NCI-H2227 (cell line): ENCODE measurements around the gene MYO16.

Source experiments
- DNase-seq: peaks from one replicate; lab custom pipeline; 2025; ENCODE audit not compliant: unreplicated experiment; lab: John Stamatoyannopoulos, UW

The MYO16 gene

DNA sequence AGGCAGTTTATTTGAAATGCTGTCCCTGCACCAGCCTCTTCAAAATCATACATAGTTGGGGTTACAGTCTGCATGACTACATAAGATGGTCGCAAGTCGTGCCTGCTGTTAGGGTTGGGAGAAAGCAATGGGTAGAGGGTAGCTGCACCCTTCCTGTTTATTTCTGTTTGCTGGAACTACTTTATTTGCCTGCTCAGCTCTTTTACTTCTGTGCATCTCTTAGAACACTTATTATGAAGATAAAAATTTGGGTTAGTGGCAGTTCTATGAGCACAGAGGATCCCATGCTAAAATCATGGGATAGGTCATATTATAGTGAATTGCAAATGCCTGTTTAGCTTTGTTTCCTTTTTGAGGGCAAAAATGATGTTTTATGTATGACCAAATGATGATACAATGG lies 160.1 kb downstream of the MYO16 start:
- DNase-seq: no peak

DNA sequence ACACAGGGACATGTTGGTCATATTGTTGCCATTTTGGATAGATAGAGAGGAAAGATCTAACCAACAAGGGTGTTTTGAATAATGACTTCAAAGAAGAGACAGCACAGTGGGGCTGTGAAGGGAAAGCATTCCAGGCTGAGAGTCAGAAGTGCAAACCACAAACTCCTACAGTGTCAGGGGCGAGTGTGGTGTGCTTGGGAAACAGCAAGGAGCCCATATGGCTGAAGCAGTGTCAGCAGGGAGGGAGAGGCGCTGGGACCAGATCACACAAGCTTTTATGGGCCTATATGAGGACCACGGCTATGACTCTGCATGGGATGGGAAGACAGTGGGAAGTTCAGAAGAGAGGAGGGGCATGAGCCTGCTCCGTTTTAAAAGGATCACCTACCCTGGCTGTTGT lies 166.4 kb downstream of the MYO16 start:
- no peak for DNase-seq

DNA sequence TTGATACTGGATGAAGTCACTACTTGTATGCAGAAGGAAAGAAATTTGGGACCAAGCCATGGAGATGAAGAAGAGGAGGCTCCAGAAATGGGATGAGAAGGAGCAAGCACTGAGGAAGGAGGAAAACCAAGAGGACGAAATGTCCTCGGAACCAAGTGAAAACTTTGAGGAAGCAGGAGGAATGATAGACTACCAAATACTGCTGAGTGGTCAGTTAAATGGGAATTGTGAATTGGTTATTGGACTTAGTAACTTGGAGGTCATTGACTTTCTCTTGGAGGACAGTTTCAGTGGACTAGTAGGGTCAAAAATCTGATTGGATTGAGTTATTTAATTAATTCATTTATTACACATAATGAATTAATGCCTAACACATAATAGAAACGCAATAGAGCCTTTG lies 167.9 kb downstream of the MYO16 start:
- no peak for DNase-seq

DNA sequence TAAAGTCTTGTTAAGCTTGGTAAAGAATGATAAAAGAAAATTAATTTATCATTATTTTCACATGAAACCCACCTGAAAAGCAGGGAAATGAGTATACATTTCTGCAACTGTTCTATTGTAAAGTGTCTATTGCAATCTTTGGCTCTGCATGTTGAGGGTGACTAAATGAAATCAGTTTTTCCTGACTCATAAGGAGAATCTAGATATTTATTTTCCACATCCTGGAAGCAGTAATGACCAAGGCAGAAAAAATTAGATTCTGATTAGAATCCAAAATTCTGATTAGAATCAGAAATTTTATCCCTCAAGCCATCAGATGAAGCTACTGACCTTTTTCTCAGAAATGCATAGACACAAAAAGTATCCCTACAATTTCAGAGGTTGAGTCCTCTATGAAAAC lies 178.4 kb downstream of the MYO16 start:
- DNase-seq: no peak

DNA sequence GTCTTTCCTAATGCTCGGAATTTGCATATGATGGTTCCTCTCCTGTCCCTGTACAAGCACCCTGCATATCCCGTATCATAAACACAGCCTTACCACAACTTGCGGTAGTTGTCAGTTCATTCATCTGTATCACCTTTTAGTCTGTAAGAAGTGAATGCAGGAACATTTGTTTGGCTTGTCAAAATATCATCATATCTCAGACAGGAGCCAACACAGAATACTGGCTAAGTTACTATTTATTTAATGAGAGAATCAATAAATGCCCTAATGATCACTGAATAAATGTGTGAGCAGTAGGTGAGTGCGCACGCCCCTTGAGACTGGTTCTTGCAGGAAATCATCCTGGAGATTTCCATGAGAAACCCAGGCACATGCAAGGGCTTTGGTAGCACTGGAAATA lies 182.8 kb downstream of the MYO16 start:
- no peak for DNase-seq

DNA sequence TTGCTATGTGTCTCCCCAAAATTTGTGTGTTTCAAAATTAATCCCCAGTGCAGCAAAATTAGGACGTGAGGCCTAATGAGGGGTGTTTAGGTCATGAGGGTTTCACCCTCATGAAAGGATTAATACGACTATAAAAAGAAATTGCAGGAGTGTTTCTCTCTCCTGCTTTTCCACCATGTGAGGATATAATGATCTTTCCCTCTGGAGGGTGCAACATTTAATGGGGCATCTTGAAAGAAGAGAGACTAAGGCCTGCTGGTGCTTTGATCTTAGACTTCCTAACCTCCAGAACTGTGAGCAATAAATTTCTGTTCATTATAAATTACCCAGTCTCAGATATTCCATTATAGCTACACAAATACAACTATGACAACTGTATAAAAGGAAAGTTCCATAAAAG lies 183.2 kb downstream of the MYO16 start:
- no peak for DNase-seq

DNA sequence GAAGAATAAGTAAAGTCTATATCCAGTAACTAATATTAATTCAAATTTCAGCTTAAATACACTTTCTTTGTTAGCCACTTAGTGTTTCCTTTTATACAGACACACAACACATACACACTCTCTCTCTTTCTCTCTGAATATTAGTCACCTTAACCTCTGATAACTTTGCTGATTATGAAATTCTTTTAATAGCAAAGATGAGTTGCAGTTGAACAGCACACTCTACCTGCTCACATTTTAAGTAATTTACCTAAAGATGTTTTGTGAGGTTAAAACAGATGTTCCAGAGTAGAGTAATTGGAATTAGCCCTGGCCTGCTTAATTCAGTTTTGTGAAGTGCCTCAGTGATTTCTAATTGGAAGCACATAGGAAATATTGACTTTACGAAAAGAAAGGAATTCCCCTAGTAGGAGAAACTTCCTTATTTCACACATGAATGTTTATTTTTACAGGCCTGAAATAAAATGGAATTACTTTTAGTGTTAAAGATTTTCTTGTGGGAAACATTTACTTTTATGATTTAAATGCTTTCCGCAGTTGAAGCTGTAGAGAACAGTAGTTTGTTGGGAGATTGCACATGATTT lies 184.3 kb downstream of the MYO16 start:
- DNase-seq: no peak

DNA sequence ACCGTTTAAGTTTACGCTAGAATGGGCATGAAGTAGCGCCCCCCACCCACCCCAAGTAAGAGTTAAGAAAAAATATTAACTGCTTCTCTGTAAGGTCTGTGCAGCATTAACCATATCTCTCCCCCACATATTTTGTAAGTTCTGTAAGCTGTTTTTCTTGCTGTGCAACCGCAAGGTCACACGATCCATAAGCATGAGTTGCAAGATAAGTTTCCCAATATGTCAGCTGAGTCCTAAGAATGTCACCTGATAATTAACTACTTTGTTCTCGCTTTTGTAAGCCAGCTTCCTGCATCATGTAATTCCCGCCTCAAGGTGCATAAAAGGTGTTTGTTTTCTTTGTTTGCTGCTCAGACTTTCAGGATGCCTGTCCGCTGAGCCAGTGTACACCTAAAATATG lies 187.0 kb downstream of the MYO16 start:
- no peak for DNase-seq

DNA sequence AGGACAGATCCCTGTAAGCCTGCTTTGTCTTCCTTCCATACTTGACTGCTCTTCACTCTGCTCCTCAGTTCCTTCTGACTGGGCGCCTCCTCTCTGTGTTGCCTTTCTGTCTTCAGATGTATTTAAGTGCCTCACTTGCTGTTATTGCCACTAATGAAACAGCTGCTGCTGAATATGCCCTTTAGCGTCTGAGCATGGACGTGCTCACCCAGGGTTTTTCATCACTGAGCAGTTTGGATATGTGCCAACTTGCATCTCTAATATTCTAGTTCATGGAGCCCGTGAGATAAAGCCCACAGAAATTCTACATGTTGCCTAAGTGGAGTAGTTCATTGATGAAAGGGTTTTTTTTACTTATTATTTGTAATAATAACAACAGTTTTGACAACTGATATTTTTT lies 198.2 kb downstream of the MYO16 start:
- DNase-seq: no peak

DNA sequence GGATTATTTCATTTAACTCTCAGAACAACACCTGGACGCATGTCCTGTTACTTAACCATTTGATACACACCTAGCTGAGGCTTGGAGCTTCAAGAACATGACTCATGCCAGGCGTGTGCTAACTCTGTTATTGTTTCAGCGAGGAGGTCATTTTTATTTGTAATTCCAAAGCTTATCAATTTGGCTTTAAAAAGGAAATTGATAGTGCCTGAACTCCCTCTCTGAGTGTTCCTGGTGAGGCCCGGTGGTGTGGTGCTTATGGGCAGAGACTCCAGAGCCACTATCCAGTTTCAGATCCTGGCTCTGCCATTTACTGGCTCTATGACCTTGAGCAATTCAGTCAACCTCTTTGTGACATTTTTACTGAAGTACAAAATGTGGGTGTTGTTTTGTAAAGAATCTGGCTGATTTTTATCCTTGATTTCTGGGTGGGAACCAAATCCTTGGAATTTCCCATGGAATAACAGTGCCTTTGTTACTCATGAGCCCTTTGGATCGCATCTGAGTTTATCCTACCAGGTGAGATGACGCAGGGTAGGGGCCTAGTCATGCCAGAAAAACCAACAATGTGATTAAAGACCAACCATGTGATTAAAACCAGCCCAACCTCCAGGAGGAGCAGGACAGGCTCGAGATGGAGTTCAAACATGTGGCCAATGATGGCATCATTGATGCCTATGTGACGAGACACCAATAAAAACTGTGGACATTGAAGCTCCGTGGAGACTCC lies 198.8 kb downstream of the MYO16 start:
- DNase-seq: no peak

DNA sequence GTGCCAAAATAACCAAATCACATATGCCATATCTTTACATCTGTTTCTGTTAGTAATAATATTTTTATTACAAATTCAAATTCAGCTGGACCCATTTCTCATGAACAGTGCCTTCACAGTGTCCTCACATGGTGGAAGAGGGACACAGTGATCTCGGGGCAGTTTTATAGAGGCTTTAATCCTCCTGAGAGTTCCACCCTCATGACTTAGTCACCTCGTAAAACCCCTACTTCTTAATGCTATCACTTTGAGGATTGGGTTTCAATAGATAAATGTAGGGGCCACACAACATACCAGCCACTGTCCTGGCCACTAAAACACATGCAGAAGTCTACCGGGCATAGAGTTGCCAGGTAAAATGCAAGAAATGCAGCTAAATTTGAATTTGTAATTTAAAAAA lies 201.5 kb downstream of the MYO16 start:
- DNase-seq: no peak

DNA sequence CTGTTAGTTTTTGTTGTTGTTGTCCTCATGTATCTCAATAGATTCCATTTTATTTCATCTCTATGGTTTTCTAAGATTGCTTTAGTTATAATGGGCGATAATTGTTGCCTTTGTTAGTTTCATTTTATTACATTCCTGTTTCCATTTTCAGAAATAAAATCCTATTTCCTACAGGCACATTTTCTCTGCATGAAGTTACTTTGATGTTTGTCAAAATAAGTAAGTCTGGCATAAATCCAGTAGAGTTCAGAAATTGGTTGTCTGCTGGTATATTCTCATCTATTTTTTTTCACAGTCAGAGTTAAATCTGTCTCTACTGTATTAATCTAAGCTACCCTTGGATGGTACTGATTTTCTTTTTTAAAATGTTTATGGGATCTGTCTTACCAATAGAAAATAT lies 204.1 kb downstream of the MYO16 start:
- no peak for DNase-seq

DNA sequence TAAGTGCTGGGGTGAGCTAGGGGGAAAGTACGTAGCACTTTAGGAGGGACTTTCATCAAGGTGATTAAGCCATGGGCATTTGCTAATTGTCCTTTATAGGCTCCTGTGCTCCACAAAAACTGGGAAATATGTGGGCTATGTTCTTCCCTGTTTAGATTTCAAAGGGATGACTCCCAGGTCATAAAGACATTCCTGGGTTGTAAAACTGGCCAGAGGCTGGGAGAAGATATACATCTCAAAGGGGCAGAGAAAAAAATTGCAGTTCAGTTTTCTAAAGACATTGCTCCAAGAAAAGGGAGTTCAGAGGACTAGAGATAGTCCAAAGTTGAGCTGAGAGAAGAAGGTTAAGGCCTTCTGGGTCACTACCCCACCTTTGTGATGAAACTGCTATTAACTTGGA lies 204.8 kb downstream of the MYO16 start:
- DNase-seq: no peak

DNA sequence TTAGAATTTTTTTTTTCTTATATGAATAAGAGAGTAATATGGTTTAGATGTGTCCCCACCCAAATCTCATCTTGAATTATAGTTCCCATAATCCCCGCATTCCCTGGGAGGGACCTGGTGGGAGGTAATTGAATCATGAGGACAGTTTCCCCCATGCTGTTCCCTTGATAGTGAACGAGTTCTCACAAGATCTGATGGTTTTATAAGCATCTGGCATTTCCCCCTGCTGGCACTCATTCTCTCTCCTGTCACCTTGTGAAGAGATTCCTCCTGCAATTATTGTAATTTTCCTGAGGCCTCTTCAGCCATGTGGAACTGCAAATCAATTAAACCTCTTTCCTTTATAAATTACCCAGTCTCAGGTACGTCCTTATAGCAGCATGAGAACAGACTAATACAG lies 205.7 kb downstream of the MYO16 start:
- DNase-seq: no peak

DNA sequence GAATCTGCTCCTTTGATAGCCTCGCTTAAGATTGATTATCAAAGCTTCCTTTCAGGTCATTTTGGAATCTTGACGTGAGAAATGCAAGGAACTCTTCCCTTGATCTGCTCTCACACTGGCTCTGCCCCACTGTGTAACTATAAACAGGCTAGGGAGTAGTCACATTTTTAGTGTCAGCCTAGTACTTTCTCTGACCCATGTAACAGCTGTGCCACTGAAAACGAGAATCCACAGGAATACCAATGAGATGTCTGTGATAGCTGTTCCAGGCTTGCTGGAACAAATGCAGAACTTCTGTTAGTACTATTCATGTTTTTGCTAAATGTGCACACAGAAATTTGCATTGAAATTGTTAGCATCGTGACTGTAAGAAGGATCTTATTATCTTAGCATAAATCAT lies 221.3 kb downstream of the MYO16 start:
- DNase-seq: no peak

DNA sequence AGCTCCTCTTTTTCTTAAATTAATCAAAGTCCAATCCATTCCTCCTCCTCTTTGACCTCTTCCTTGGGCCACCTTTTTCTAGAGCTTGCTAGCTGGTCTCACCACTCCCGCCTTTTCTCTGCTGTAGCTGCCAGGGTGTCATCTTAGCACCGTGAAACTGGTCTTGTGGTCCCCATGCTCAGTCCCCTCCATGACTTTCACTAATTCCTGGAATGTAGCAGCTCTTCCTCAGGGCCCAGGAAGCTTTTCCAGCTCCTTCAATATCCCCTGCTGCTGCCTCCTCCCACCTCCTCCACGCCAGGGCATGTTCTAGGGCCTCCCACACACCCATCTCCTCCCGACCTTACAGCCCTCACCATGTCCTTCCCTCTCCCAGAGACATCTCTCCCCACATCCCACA lies 222.2 kb downstream of the MYO16 start:
- DNase-seq: no peak

DNA sequence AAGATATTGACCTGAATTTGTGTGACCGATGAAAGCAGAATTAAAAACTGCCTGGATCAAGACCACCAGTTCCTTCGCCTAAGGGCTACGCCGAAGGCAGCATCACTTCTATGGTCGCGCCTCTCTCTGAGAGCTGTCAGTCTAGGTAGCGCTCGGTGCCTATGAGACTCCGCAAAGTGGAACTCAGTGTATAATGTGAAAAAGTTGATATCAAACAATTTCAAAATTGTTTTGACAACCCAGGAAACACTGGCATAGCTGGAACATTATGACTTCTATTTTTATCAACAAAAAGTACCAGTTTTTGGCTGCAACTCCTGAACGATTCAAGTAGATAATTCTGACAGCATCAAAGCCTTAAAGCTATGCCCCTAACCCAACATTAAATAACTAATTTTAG lies 223.6 kb downstream of the MYO16 start:
- DNase-seq: no peak

DNA sequence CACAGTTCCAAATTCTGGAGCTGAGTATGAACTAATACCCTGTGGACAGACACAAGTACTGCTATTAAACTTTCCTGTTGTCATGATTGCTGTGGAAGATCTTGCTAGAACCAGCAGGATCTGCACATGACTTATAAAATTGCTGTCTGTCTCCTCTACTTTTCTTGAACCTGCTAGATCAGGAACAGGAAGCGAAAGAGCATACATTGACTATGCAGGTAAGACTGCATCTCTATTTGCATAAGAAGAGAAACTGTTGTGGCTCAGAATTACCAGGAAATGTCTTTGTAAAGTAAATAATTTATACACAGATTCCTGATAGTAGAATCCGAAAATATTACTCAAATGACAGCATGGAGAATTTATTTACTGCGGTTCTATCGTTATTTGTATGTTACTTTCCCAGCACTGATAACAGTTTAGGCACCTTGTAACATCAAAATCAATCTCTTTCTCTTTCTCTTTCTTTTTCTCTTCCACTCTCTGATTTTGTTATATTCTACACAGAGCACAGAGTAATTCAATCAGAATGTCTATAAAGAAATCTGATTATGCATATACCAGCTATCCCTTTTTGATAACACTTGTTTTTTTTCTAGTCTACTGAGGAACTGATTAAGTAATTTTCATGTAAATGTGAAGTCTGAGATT lies 226.5 kb downstream of the MYO16 start:
- no peak for DNase-seq

DNA sequence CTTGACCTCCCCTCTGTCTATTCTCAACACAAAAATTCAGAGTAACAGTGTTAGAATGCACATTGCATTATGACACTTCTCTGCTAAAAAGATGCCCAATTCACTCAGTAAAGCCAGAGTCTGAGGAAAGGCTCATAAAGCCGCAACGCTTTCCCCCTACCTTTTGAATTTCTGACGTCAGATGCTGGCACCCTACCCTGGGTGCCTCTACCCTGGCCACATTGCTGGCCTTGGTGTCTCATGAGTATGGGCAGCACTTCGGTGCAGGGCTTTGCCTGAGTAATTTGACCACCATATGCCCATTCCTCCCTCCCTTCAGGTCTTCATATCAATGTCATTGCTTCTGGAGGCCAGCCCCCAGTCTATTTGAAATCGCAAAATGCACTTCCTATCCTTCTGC lies 229.3 kb downstream of the MYO16 start:
- no peak for DNase-seq

DNA sequence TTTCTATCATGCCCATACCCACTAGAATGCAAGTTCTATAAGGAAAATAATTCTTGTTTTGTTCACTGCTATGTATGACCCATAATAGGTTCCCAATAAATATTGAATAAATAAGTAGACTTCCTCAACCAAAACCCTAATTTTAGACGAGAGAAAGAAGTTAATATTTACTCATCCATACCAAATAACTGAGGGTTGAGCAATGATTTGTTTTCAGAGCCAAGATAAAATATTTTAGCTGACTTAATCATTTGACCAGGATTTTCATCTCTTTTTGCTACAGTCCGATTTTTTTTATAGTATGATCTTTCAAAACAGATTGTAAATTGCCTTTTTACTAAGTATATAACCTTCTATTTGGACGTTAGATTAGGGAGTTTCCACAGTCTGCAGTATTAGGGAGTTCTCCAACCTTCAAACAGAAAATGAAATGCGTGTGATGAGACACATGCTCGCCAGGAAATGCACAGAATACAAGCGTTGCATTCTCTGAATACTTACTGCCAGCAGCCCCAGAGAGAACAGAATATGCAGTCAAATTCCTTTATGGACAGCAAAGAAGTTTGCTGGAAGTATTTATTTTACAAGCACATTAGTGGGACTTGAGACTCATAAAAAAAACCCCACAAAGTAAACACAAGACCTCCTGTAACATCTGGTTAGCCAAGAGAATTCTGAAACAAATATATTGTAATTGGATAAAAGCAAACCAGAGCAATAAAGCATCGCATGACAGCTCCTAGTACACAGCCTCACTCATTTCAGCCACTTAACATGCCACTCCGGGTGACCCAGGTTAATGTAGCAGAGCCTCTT lies 230.0 kb downstream of the MYO16 start:
- no peak for DNase-seq

DNA sequence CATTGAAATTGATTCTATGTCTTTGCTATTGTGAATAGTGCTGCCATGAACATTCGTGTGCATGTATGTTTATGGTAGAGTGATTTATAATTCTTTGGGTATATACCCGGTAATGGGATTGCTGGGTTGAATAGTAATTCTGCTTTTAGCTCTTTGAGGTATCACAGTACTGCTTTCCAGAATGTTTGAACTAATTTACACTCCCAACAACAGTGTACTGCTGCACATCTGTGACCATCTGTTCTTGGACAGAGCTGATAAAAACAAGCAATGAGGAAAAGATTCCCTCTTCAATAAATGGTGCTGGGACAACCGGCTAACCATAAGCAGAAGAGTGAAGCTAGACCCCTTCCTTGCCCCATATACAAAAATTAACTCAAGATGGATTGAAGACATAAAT lies 231.0 kb downstream of the MYO16 start:
- no peak for DNase-seq

DNA sequence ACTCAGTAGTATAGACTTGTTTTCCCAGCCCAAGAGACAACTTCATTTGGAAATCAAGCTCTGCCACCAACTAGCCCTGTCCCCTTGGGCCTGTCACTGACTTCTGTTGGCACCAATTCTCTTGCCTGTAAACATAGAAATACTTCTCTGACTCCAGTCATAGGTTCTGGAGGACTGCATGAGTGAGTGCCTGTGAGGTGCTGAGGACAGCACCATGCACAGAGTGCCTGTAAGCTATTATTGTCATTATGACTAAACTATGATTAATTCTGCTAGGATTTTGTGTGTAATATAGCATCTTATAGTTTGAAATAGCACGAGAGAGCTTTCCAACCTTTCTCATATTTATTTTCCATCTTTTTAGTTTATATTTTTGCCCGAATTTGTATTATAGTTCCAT lies 247.9 kb downstream of the MYO16 start:
- no peak for DNase-seq
